Measurements from ENCODE around the gene MAST3. TPM values are rescaled to one million over a fixed set of nuclear protein-coding genes. Genes with fewer than 3 reads are reported as not detected.

Gene MAST3
- total RNA-seq, 1 donor from 2014 or later, result 4.6 TPM

GRCh38 chr19:18063463-18063862 lies 34.1 kb upstream of the MAST3 start:
- TF ChIP-seq CTCF (IDR thresholded peaks at IDR 0.05; ENCODE audit: insufficient read depth, low read length, poor library complexity, severe bottlenecking), result no peak
- no peak for DNase-seq (ENCODE audit: low read depth)

GRCh38 chr19:18065173-18065495 lies 32.4 kb upstream of the MAST3 start:
- H3K4me3 ChIP-seq (ENCODE audit: low read depth, low read length), result no peak overlapping the region
- no peak for TF ChIP-seq CTCF (IDR thresholded peaks at IDR 0.05; ENCODE audit: insufficient read depth, low read length, poor library complexity, severe bottlenecking)
- no peaks in the 10 kb centered on the region for H3K36me3 ChIP-seq (ENCODE audit: control insufficient read depth, insufficient read depth, low read length)
- no peak for DNase-seq (ENCODE audit: low read depth)
- peaks cover 9% of the 10 kb centered on the region for H3K27me3 ChIP-seq (ENCODE audit: control insufficient read depth, insufficient read depth, low read length)

More at GRCh38 chr19:18063463-18063862, 34.1 kb upstream of the MAST3 start:
- no peak overlapping the region for H3K4me3 ChIP-seq (ENCODE audit: low read depth, low read length)
- no peaks in the 10 kb centered on the region for H3K36me3 ChIP-seq (ENCODE audit: control insufficient read depth, insufficient read depth, low read length)
- H3K27me3 ChIP-seq (ENCODE audit: control insufficient read depth, insufficient read depth, low read length), result peaks cover 5% of the 10 kb centered on the region

- no peak for TF ChIP-seq CTCF (IDR thresholded peaks at IDR 0.05; ENCODE audit: insufficient read depth, low read length, poor library complexity, severe bottlenecking)
- Histone ChIP-seq H3K36me3 (ENCODE audit: control insufficient read depth, insufficient read depth, low read length) (no peaks in the 10 kb centered on the region), H3K27me3 (ENCODE audit: control insufficient read depth, insufficient read depth, low read length) (peaks cover 10% of the 10 kb centered on the region), H3K4me3 (ENCODE audit: low read depth, low read length) (no peak overlapping the region)
- no peak for DNase-seq (ENCODE audit: low read depth)
Measured at GRCh38 chr19:18068395-18068794, 29.2 kb upstream of the MAST3 start.

GRCh38 chr19:18069383-18069782 lies 28.2 kb upstream of the MAST3 start:
- no peak for TF ChIP-seq CTCF (IDR thresholded peaks at IDR 0.05; ENCODE audit: insufficient read depth, low read length, poor library complexity, severe bottlenecking)
- Histone ChIP-seq H3K4me3 (ENCODE audit: low read depth, low read length) (no peak overlapping the region), H3K27me3 (ENCODE audit: control insufficient read depth, insufficient read depth, low read length) (peaks cover 10% of the 10 kb centered on the region), H3K36me3 (ENCODE audit: control insufficient read depth, insufficient read depth, low read length) (no peaks in the 10 kb centered on the region)
- no peak for DNase-seq (ENCODE audit: low read depth)

GRCh38 chr19:18070181-18070580 lies 27.4 kb upstream of the MAST3 start:
- no peak for DNase-seq (ENCODE audit: low read depth)
- Histone ChIP-seq H3K36me3 (ENCODE audit: control insufficient read depth, insufficient read depth, low read length) (no peaks in the 10 kb centered on the region), H3K4me3 (ENCODE audit: low read depth, low read length) (no peak overlapping the region), H3K27me3 (ENCODE audit: control insufficient read depth, insufficient read depth, low read length) (peaks cover 10% of the 10 kb centered on the region)
- no peak for TF ChIP-seq CTCF (IDR thresholded peaks at IDR 0.05; ENCODE audit: insufficient read depth, low read length, poor library complexity, severe bottlenecking)

- DNase-seq (ENCODE audit: low read depth), result no peak
- H3K27me3 ChIP-seq (ENCODE audit: control insufficient read depth, insufficient read depth, low read length), result peaks cover 10% of the 10 kb centered on the region
- H3K36me3 ChIP-seq (ENCODE audit: control insufficient read depth, insufficient read depth, low read length), result no peaks in the 10 kb centered on the region
- no peak overlapping the region for H3K4me3 ChIP-seq (ENCODE audit: low read depth, low read length)
- TF ChIP-seq CTCF (IDR thresholded peaks at IDR 0.05; ENCODE audit: insufficient read depth, low read length, poor library complexity, severe bottlenecking), result no peak
Measured at GRCh38 chr19:18072335-18072734, 25.2 kb upstream of the MAST3 start.
